Fibroblast of gingiva (primary cell): Measurements from ENCODE around the gene KRT17.

Experiments used
- DNase-seq: peaks from one replicate; pipeline ENCODE4 v3.0.0-alpha.2; 2011; ENCODE audit warnings: low read depth

The KRT17 gene

GRCh38 chr17:41571561-41572434 lies 52.6 kb downstream of the KRT17 start, which contains the start of gene KRT9:
TSS of gene KRT9 (minus strand) at chr17:41572059. CDS start at chr17:41571992, 67 bp downstream.
- DNase-seq = no peak
